Panc1 (cell line): ENCODE measurements around the gene KCNJ5. TPM values are rescaled to one million over a fixed set of nuclear protein-coding genes. Genes with fewer than 3 reads are reported as not detected.

ENCODE experiments used
- ATAC-seq: fragments of 200-7000 bp; cut with Tn5 transposase; 2 replicates; pipeline ENCODE4 v1.9.1; 2020; ENCODE audit warnings: mild to moderate bottlenecking, moderate library complexity
- BruUV-seq: library from RNA; stranded (reverse); fragments of 400-500 nt; replicated peaks from 2 replicates; lab custom pipeline; 2021; lab: Mats Ljungman, UMichigan
- CTCF ChIA-PET: fragments of 300-600 bp; sonication (Branson Sonifier 250); formaldehyde crosslinking; loops from one replicate; lab custom pipeline; 2022; ENCODE audit warnings: antibody characterized with exemption; lab: Charles Lee
- POLR2A ChIA-PET: fragments of 300-600 bp; sonication (Branson Sonifier 250); formaldehyde crosslinking; loops from one replicate; lab custom pipeline; 2022; ENCODE audit warnings: antibody characterized with exemption; lab: Charles Lee
- DNase-seq: peaks from one replicate; pipeline ENCODE4 v3.0.0-alpha.2; 2010; ENCODE audit warnings: low read depth, low spot score
- H3K27ac ChIP-seq: 2 replicates; pipeline ENCODE4 v1.5.1; 2011; ENCODE audit warnings: mild to moderate bottlenecking, low read length, inconsistent platforms
- H3K27me3 ChIP-seq: fragments of 200-500 bp; sonication (Bioruptor generic); 2 replicates; pipeline ENCODE4 v1.6.0; 2014; ENCODE audit warnings: low read length, inconsistent platforms; ENCODE audit not compliant: control insufficient read depth, insufficient read depth
- H3K36me3 ChIP-seq: fragments of 200-500 bp; sonication (Bioruptor generic); 2 replicates; pipeline ENCODE4 v1.5.1; 2014; ENCODE audit warnings: inconsistent platforms, mild to moderate bottlenecking, low read length, moderate library complexity; ENCODE audit not compliant: control insufficient read depth, insufficient read depth
- H3K4me1 ChIP-seq: 2 replicates; pipeline ENCODE4 v1.5.1; 2011; ENCODE audit warnings: inconsistent platforms, mild to moderate bottlenecking, low read length, moderate library complexity; ENCODE audit not compliant: control insufficient read depth, insufficient read depth
- H3K4me3 ChIP-seq, 2 experiments: 2 replicates each; pipeline ENCODE4 v1.5.1; 2011 to 2012; ENCODE audit warnings: low read depth in 2 of 2, low read length in 2 of 2, mild to moderate bottlenecking in 2 of 2, inconsistent platforms in 1 of 2, moderate library complexity in 1 of 2
- H3K9me3 ChIP-seq: fragments of 200-500 bp; sonication (Bioruptor generic); 2 replicates; pipeline ENCODE4 v1.5.1; 2014; ENCODE audit warnings: low read depth, mild to moderate bottlenecking, inconsistent platforms, low read length, moderate library complexity; ENCODE audit not compliant: control insufficient read depth, insufficient read depth
- CTCF ChIP-seq: fragments of 450-650 bp; IDR thresholded peaks from 2 replicates; pipeline ENCODE4 v1.5.1; 2017; ENCODE audit warnings: mild to moderate bottlenecking
- POLR2AphosphoS5 ChIP-seq: IDR thresholded peaks from 2 replicates; pipeline ENCODE4 v1.6.1; 2012; ENCODE audit warnings: mild to moderate bottlenecking, low read depth, low read length, moderate library complexity
- SIN3A ChIP-seq: IDR thresholded peaks from 2 replicates; pipeline ENCODE4 v1.6.1; 2012; ENCODE audit warnings: low read depth, mild to moderate bottlenecking, low read length, moderate library complexity, borderline replicate concordance; ENCODE audit not compliant: insufficient read depth
- TCF7L2 ChIP-seq: IDR thresholded peaks from 2 replicates; pipeline ENCODE4 v1.6.1; 2011; ENCODE audit warnings: mild to moderate bottlenecking, low read depth, low read length, inconsistent platforms
- in situ Hi-C: cut with HindIII; loops from 2 replicates; pipeline ENCODE4 v1.10.0; 2016; ENCODE audit warnings: low sequenced_read_pairs, low pct_unique_long_range_greater_than_20kb
- intact Hi-C: fragments of 100-400 bp; cut with micrococcal nuclease; formaldehyde crosslinking; loops from one replicate; pipeline ENCODE4 v1.10.0; 2022; ENCODE audit not compliant: unreplicated experiment
- total RNA-seq: library from RNA; stranded (reverse); gene quantifications from one replicate; pipeline ENCODE4 v1.2.1, GENCODE V29; 2021; ENCODE audit not compliant: unreplicated experiment
- TF ChIP-seq, protein P1 (sequence below), 2 experiments: IDR thresholded peaks; 2 replicates each; pipeline ENCODE4 v1.6.1; 2011 to 2012; ENCODE audit warnings: low read depth in 2 of 2, control low read depth in 1 of 2, low read length in 1 of 2, mild to moderate bottlenecking in 1 of 2, moderate library complexity in 1 of 2; ENCODE audit not compliant: insufficient read depth in 1 of 2

Gene KCNJ5
- total RNA-seq, 1 experiment from 2014 or later = 0.28 TPM

DNA sequence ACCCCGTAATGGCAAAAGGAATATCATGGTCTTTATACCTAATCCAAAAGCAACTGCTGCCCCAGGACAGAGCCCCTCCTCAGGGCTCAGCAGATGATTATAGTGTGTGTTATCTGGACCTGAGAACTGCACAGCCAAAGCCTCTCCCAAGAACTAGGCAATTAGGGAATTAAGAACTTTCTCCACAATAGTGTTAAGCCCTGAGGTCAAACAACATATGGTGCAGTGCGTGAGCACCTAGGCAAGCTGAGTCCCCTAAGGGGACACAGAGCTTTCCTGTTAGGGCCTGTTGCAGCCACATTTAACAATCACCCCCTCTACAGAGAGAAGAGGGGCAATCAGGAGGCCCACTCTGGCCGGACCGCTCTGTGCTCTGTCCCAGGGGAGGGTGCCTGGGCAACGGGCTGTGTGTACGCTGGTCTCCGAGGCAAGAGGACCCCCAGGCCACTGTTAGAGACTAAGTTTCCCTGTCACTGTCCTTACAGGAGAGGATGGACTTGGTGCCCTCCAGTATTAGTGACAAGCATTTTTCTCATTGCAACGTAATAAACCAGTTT lies 1.4 kb upstream of the KCNJ5 start:
- no peak for DNase-seq
- POLR2A ChIA-PET = no interaction called here
- Histone ChIP-seq H3K4me1 (no peaks in the 10 kb centered on the region), H3K27me3 (peaks cover 16% of the 10 kb centered on the region), H3K27ac (no peak overlapping the region), H3K9me3 (no peaks in the 10 kb centered on the region), H3K4me3 (no peak overlapping the region), H3K36me3 (no peaks in the 10 kb centered on the region)
- no TSS peak for BruUV-seq
- CTCF ChIA-PET = interaction anchor here (1.1 to 1.3 kb wide), 2 partner anchors 17 to 67 kb away, joined by 4 to 7 read pairs; no protein-coding TSS in a partner anchor
- intact Hi-C loops (loop anchor here (10.0 kb wide), 2 partner anchors 225 to 865 kb away; no protein-coding TSS in a partner anchor), in situ Hi-C loops (no loop called here)
- ATAC-seq = no peak
- TF ChIP-seq TCF7L2 = no peak
- no peak for TF ChIP-seq SIN3A
- no peak for TF ChIP-seq POLR2AphosphoS5
- TF ChIP-seq CTCF = no peak
- TF ChIP-seq, protein P1, sequence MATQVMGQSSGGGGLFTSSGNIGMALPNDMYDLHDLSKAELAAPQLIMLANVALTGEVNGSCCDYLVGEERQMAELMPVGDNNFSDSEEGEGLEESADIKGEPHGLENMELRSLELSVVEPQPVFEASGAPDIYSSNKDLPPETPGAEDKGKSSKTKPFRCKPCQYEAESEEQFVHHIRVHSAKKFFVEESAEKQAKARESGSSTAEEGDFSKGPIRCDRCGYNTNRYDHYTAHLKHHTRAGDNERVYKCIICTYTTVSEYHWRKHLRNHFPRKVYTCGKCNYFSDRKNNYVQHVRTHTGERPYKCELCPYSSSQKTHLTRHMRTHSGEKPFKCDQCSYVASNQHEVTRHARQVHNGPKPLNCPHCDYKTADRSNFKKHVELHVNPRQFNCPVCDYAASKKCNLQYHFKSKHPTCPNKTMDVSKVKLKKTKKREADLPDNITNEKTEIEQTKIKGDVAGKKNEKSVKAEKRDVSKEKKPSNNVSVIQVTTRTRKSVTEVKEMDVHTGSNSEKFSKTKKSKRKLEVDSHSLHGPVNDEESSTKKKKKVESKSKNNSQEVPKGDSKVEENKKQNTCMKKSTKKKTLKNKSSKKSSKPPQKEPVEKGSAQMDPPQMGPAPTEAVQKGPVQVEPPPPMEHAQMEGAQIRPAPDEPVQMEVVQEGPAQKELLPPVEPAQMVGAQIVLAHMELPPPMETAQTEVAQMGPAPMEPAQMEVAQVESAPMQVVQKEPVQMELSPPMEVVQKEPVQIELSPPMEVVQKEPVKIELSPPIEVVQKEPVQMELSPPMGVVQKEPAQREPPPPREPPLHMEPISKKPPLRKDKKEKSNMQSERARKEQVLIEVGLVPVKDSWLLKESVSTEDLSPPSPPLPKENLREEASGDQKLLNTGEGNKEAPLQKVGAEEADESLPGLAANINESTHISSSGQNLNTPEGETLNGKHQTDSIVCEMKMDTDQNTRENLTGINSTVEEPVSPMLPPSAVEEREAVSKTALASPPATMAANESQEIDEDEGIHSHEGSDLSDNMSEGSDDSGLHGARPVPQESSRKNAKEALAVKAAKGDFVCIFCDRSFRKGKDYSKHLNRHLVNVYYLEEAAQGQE (IDR thresholded peaks at IDR 0.05; ENCODE audit: insufficient read depth in 1 of 2, low read depth in 2 of 2, low read length in 1 of 2) = no peak

DNA sequence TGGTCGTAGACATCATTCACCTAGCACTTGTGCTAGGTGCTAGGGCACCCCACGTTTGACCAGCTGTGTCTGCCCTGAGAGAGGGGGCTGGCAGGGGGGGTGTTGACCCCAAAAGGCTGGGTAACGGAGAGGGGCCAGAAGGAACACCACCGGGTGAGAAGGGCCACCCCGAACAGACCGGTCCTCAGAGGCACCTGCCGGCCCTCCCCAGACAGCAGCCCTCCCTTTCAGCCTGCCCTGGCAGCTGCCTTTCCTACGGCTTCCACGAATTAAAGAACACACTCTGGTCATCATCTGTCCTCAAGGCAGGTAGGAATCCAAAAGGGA lies 977 bp upstream of the KCNJ5 start:
- peak; percentile 42; the same call in 1 of the 2 replicates for ATAC-seq
- no TSS peak for BruUV-seq
- CTCF ChIA-PET = interaction anchor here (1.1 to 1.3 kb wide), 2 partner anchors 16 to 66 kb away, joined by 4 to 7 read pairs; no protein-coding TSS in a partner anchor
- Histone ChIP-seq H3K4me1 (no peaks in the 10 kb centered on the region), H3K27me3 (peaks cover 16% of the 10 kb centered on the region), H3K27ac (no peak overlapping the region; the same call in 1 of the 2 replicates), H3K4me3 (peak overlapping the region; percentile 46 to 57), H3K9me3 (no peaks in the 10 kb centered on the region), H3K36me3 (no peaks in the 10 kb centered on the region)
- in situ Hi-C loops (no loop called here), intact Hi-C loops (no loop called here)
- POLR2A ChIA-PET = no interaction called here
- DNase-seq = no peak
- TF ChIP-seq SIN3A (no peak), CTCF (no peak), TCF7L2 (no peak), POLR2AphosphoS5 (no peak)
- TF ChIP-seq, protein P1 (IDR thresholded peaks at IDR 0.05; ENCODE audit: insufficient read depth in 1 of 2, low read depth in 2 of 2, low read length in 1 of 2) = no peak
